ENCODE results near the gene WEE1.

DNA sequence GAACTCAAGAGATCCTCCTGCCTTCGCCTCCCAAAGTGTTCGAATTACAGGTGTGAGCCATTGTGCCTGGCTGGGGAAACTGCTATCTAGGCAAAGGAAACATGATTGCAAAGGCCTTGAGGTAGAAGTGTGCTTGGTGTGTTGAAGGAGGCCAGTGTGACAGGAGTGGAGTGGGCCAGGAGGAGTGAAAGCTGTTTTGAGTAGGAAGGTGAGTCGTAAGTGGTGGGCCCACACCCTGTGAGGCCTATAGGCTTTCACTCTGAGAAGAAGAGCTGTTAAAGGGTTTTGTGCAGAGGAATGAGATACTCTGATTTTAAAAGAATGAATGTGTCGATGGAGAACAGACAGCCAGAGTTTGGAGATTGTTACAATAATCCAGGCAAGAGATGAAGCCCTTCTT, 43.4 kb downstream of the WEE1 start:
- TF ChIP-seq SP1 (IDR thresholded peaks at IDR 0.05) (no peak), BHLHE40 (IDR thresholded peaks at IDR 0.05; ENCODE audit: borderline replicate concordance) (no peak), L3MBTL2 (conservative IDR thresholded peaks at IDR 0.05) (no peak), NFRKB (IDR thresholded peaks at IDR 0.05) (no peak)
- TF ChIP-seq, protein P1, sequence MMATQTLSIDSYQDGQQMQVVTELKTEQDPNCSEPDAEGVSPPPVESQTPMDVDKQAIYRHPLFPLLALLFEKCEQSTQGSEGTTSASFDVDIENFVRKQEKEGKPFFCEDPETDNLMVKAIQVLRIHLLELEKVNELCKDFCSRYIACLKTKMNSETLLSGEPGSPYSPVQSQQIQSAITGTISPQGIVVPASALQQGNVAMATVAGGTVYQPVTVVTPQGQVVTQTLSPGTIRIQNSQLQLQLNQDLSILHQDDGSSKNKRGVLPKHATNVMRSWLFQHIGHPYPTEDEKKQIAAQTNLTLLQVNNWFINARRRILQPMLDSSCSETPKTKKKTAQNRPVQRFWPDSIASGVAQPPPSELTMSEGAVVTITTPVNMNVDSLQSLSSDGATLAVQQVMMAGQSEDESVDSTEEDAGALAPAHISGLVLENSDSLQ (IDR thresholded peaks at IDR 0.05): no peak

Data from HEK293T (cell line).